OCI-LY1 (cell line): ENCODE data around the gene ESPN.

Experiments used
- H2AFZ ChIP-seq: fragments of 200-600 bp; sonication (generic), shearing (Covaris generic); 2 replicates; pipeline ENCODE4 v1.6.0; 2014; ENCODE audit warnings: antibody characterized with exemption, mild to moderate bottlenecking, low read length
- H3F3A ChIP-seq: fragments of 200-600 bp; sonication (generic), shearing (Covaris generic); 2 replicates; pipeline ENCODE4 v1.6.0; 2014; ENCODE audit warnings: mild to moderate bottlenecking, antibody characterized with exemption, low read length, moderate library complexity; ENCODE audit not compliant: insufficient read depth
- H3K27ac ChIP-seq: fragments of 200-600 bp; sonication (generic); 2 replicates; pipeline ENCODE4 v1.5.1; 2014; ENCODE audit warnings: low read length, mixed run types, mild to moderate bottlenecking, low read depth; ENCODE audit not compliant: poor library complexity, severe bottlenecking
- H3K27me3 ChIP-seq: fragments of 200-600 bp; sonication (generic); 2 replicates; pipeline ENCODE4 v1.6.0; 2014; ENCODE audit warnings: antibody characterized with exemption, mild to moderate bottlenecking, low read length, moderate library complexity; ENCODE audit not compliant: insufficient read depth
- H3K36me3 ChIP-seq: fragments of 200-600 bp; sonication (generic); 2 replicates; pipeline ENCODE4 v1.6.1; 2014; ENCODE audit warnings: mild to moderate bottlenecking, antibody characterized with exemption, low read length, moderate library complexity, mixed read lengths; ENCODE audit not compliant: insufficient read depth
- H3K4me1 ChIP-seq: fragments of 200-600 bp; sonication (generic); 2 replicates; pipeline ENCODE4 v1.5.1; 2014; ENCODE audit warnings: mild to moderate bottlenecking, low read length, moderate library complexity; ENCODE audit not compliant: insufficient read depth, severe bottlenecking
- H3K4me2 ChIP-seq: fragments of 200-600 bp; sonication (generic), shearing (Covaris generic); 2 replicates; pipeline ENCODE4 v1.6.1; 2014; ENCODE audit warnings: low read length
- H3K4me3 ChIP-seq: fragments of 200-600 bp; sonication (generic); 2 replicates; pipeline ENCODE4 v1.5.1; 2014; ENCODE audit warnings: low read length, low read depth, mild to moderate bottlenecking, mixed read lengths; ENCODE audit not compliant: poor library complexity, severe bottlenecking
- H3K79me2 ChIP-seq: fragments of 200-600 bp; shearing (Covaris generic); 2 replicates; pipeline ENCODE4 v1.6.1; 2016; ENCODE audit warnings: mixed run types, low read length, mixed read lengths; ENCODE audit not compliant: insufficient read depth
- H3K9ac ChIP-seq: fragments of 200-600 bp; sonication (generic), shearing (Covaris generic); 2 replicates; pipeline ENCODE4 v1.6.1; 2014; ENCODE audit warnings: mild to moderate bottlenecking, low read length, mixed read lengths
- H3K9me2 ChIP-seq: fragments of 200-600 bp; sonication (generic), shearing (Covaris generic); 2 replicates; pipeline ENCODE4 v1.6.1; 2014; ENCODE audit warnings: low read depth, mild to moderate bottlenecking, low read length, mixed read lengths
- H3K9me3 ChIP-seq: fragments of 200-600 bp; shearing (Covaris generic); 2 replicates; pipeline ENCODE4 v1.6.1; 2014; ENCODE audit warnings: low read length, mixed read lengths
- H4K20me1 ChIP-seq: fragments of 200-600 bp; sonication (generic), shearing (Covaris generic); 2 replicates; pipeline ENCODE4 v1.6.0; 2016; ENCODE audit warnings: mild to moderate bottlenecking, low read length; ENCODE audit not compliant: insufficient read depth
- EZH2 ChIP-seq: fragments of 200-600 bp; sonication (generic), shearing (Covaris generic); IDR thresholded peaks from 2 replicates; pipeline ENCODE4 v1.8.0; 2017; ENCODE audit warnings: borderline replicate concordance, mixed run types, mild to moderate bottlenecking, antibody characterized with exemption, low read length, moderate library complexity, mixed read lengths
- TF ChIP-seq, protein P1 (sequence below): fragments of 200-600 bp; sonication (generic), shearing (Covaris generic); IDR thresholded peaks from 2 replicates; pipeline ENCODE4 v1.5.1; 2017; ENCODE audit warnings: mild to moderate bottlenecking, antibody characterized with exemption, low read length, moderate library complexity, mixed read lengths

The ESPN gene

GRCh38 chr1:6509220-6509918 lies 84.8 kb downstream of the ESPN start:
- H3K4me3 ChIP-seq = no peak overlapping the region
- H3K9me2 ChIP-seq = no peaks in the 10 kb centered on the region
- no peak overlapping the region for H3K27ac ChIP-seq
- H3K4me1 ChIP-seq = no peaks in the 10 kb centered on the region
- H3K9me3 ChIP-seq = no peaks in the 10 kb centered on the region
- no peak overlapping the region for H3K4me2 ChIP-seq
- no peaks in the 10 kb centered on the region for H4K20me1 ChIP-seq
- no peaks in the 10 kb centered on the region for H3F3A ChIP-seq
- no peaks in the 10 kb centered on the region for H3K36me3 ChIP-seq
- no peaks in the 10 kb centered on the region; the same call in 1 of the 2 replicates for H3K27me3 ChIP-seq
- TF ChIP-seq EZH2 = no peak
- TF ChIP-seq, protein P1, sequence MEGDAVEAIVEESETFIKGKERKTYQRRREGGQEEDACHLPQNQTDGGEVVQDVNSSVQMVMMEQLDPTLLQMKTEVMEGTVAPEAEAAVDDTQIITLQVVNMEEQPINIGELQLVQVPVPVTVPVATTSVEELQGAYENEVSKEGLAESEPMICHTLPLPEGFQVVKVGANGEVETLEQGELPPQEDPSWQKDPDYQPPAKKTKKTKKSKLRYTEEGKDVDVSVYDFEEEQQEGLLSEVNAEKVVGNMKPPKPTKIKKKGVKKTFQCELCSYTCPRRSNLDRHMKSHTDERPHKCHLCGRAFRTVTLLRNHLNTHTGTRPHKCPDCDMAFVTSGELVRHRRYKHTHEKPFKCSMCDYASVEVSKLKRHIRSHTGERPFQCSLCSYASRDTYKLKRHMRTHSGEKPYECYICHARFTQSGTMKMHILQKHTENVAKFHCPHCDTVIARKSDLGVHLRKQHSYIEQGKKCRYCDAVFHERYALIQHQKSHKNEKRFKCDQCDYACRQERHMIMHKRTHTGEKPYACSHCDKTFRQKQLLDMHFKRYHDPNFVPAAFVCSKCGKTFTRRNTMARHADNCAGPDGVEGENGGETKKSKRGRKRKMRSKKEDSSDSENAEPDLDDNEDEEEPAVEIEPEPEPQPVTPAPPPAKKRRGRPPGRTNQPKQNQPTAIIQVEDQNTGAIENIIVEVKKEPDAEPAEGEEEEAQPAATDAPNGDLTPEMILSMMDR = no peak
- H3K9ac ChIP-seq = no peak overlapping the region
- no peaks in the 10 kb centered on the region for H3K79me2 ChIP-seq
- no peak overlapping the region for H2AFZ ChIP-seq

DNA sequence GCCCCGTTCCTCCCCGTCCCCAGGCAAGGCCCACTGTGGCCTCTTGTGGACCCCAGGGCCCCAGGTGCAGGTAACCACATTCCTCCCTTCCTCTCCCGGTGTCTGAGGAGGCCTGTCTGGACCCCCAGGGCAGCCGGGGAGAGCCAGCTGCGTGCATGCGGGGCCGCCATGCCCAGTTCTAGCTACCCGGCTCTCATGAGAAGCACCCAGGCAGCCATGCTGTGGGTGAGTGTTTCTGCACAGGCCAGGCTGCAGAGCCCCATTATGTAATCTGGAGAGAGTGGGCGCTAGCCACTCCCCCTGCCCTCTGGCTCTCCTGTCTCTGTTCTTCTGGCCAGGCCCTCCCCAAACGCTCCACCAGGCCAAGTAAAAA lies 85.3 kb downstream of the ESPN start:
- TF ChIP-seq EZH2 = no peak
- TF ChIP-seq, protein P1 = no peak
- H3K4me1 ChIP-seq = no peaks in the 10 kb centered on the region

GRCh38 chr1:6510493-6510892 lies 85.9 kb downstream of the ESPN start:
- Histone ChIP-seq H3K4me3 (no peak overlapping the region), H3K79me2 (no peaks in the 10 kb centered on the region), H3F3A (no peaks in the 10 kb centered on the region), H3K9me3 (no peaks in the 10 kb centered on the region), H3K36me3 (no peaks in the 10 kb centered on the region), H3K27me3 (no peaks in the 10 kb centered on the region; the same call in 1 of the 2 replicates), H4K20me1 (no peaks in the 10 kb centered on the region), H3K9ac (no peak overlapping the region), H3K27ac (no peak overlapping the region), H2AFZ (no peak overlapping the region), H3K9me2 (no peaks in the 10 kb centered on the region), H3K4me1 (no peaks in the 10 kb centered on the region), H3K4me2 (no peak overlapping the region)
- TF ChIP-seq, protein P1 = no peak
- TF ChIP-seq EZH2 = no peak

More for the DNA sequence above, 85.3 kb downstream of the ESPN start:
- H3K27me3 ChIP-seq = no peaks in the 10 kb centered on the region; the same call in 1 of the 2 replicates
- H4K20me1 ChIP-seq = no peaks in the 10 kb centered on the region
- no peak overlapping the region for H3K4me2 ChIP-seq
- H3K4me3 ChIP-seq = no peak overlapping the region
- H3K79me2 ChIP-seq = no peaks in the 10 kb centered on the region
- H3K36me3 ChIP-seq = no peaks in the 10 kb centered on the region
- no peak overlapping the region for H3K27ac ChIP-seq
- no peaks in the 10 kb centered on the region for H3K9me3 ChIP-seq
- H3F3A ChIP-seq = no peaks in the 10 kb centered on the region
- no peak overlapping the region for H3K9ac ChIP-seq
- no peaks in the 10 kb centered on the region for H3K9me2 ChIP-seq
- H2AFZ ChIP-seq = no peak overlapping the region
